HEK293 (cell line): ENCODE measurements around the gene TIA1.
"Not testable (repeated sequence)": the region's sequence is repeated elsewhere in the genome, so short reads cannot be mapped to it uniquely, and the experiment has no call there.

ENCODE experiments used
- CTCF ChIA-PET: fragments of 350-600 bp; formaldehyde crosslinking; extraction: SDS; loops from one replicate; lab custom pipeline; 2021; ENCODE audit warnings: antibody characterized with exemption; lab: Yijun Ruan, JAX
- POLR2A ChIA-PET: fragments of 300-600 bp; formaldehyde crosslinking; extraction: SDS; loops from one replicate; lab custom pipeline; 2020; ENCODE audit warnings: antibody characterized with exemption, inconsistent platforms; lab: Yijun Ruan, JAX
- H3K27ac ChIP-seq: fragments of 200-500 bp; sonication (Bioruptor generic); 2 replicates; pipeline ENCODE4 v1.5.1; 2014; ENCODE audit warnings: low read depth, low read length, control low read depth, inconsistent platforms; ENCODE audit errors: extremely low read depth
- H3K36me3 ChIP-seq, 2 experiments: fragments of 200-500 bp in 1 of 2; sonication (Bioruptor generic) in 1 of 2; 1 replicate in 1 of 2; 2 replicates in 1 of 2; pipeline ENCODE4 v1.5.1; 2014 to 2017; ENCODE audit warnings: inconsistent platforms in 2 of 2, low read length in 2 of 2; ENCODE audit not compliant: control insufficient read depth in 2 of 2, insufficient read depth in 1 of 2
- H3K4me1 ChIP-seq: fragments of 200-500 bp; sonication (Bioruptor generic); 2 replicates; pipeline ENCODE4 v1.5.1; 2014; ENCODE audit warnings: mild to moderate bottlenecking, low read length, inconsistent platforms; ENCODE audit not compliant: control insufficient read depth, insufficient read depth
- H3K4me3 ChIP-seq: 2 replicates; pipeline ENCODE4 v1.5.1; 2011; ENCODE audit warnings: low read depth, mild to moderate bottlenecking, control low read depth, low read length, moderate library complexity
- H3K9me3 ChIP-seq: fragments of 200-500 bp; sonication (Bioruptor generic); 2 replicates; pipeline ENCODE4 v1.5.1; 2014; ENCODE audit warnings: low read depth, low read length, inconsistent platforms; ENCODE audit not compliant: control insufficient read depth, insufficient read depth
- BCL11B ChIP-seq: fragments of 450-650 bp; formaldehyde crosslinking; IDR thresholded peaks from 2 replicates; pipeline ENCODE4 v1.5.1; 2016; ENCODE audit warnings: low read depth, missing biosample characterization, missing genetic modification characterization
- GLI4 ChIP-seq: fragments of 450-650 bp; formaldehyde crosslinking; IDR thresholded peaks from 2 replicates; pipeline ENCODE4 v1.5.1; 2016; ENCODE audit warnings: missing biosample characterization, missing genetic modification characterization
- MYNN ChIP-seq: fragments of 450-650 bp; formaldehyde crosslinking; IDR thresholded peaks from 2 replicates; pipeline ENCODE4 v1.5.1; 2016; ENCODE audit warnings: missing biosample characterization, missing genetic modification characterization, borderline replicate concordance
- PRDM10 ChIP-seq: fragments of 450-650 bp; formaldehyde crosslinking; IDR thresholded peaks from 2 replicates; pipeline ENCODE4 v1.5.1; 2016; ENCODE audit warnings: missing biosample characterization, missing genetic modification characterization
- TCF7L2 ChIP-seq: IDR thresholded peaks from 2 replicates; pipeline ENCODE4 v1.6.1; 2011; ENCODE audit warnings: low read depth, mild to moderate bottlenecking, inconsistent platforms, low read length, moderate library complexity, borderline replicate concordance
- YY1 ChIP-seq: fragments of 450-650 bp; formaldehyde crosslinking; IDR thresholded peaks from 2 replicates; pipeline ENCODE4 v1.5.1; 2018; ENCODE audit warnings: missing biosample characterization, missing genetic modification characterization
- ZNF175 ChIP-seq: fragments of 450-650 bp; formaldehyde crosslinking; IDR thresholded peaks from 2 replicates; pipeline ENCODE4 v1.5.1; 2016; ENCODE audit warnings: missing biosample characterization, missing genetic modification characterization
- ZNF18 ChIP-seq: fragments of 450-650 bp; formaldehyde crosslinking; IDR thresholded peaks from 2 replicates; pipeline ENCODE4 v1.5.1; 2016; ENCODE audit warnings: missing biosample characterization, missing genetic modification characterization
- ZNF19 ChIP-seq: fragments of 450-650 bp; formaldehyde crosslinking; IDR thresholded peaks from 2 replicates; pipeline ENCODE4; 2016; ENCODE audit warnings: missing biosample characterization, missing genetic modification characterization, low read depth
- ZNF311 ChIP-seq: fragments of 450-650 bp; formaldehyde crosslinking; IDR thresholded peaks from 2 replicates; pipeline ENCODE4 v1.5.1; 2017; ENCODE audit warnings: missing biosample characterization, missing genetic modification characterization, borderline replicate concordance
- ZNF350 ChIP-seq: fragments of 450-650 bp; formaldehyde crosslinking; IDR thresholded peaks from 2 replicates; pipeline ENCODE4 v1.5.0; 2017; ENCODE audit warnings: missing biosample characterization, mild to moderate bottlenecking, missing genetic modification characterization
- ZNF423 ChIP-seq: fragments of 450-650 bp; formaldehyde crosslinking; IDR thresholded peaks from 2 replicates; pipeline ENCODE4 v1.5.1; 2016; ENCODE audit warnings: missing biosample characterization, missing genetic modification characterization
- ZNF433 ChIP-seq: fragments of 450-650 bp; formaldehyde crosslinking; IDR thresholded peaks from 2 replicates; pipeline ENCODE4 v1.5.1; 2016; ENCODE audit warnings: missing biosample characterization, missing genetic modification characterization, low read depth
- ZNF488 ChIP-seq: fragments of 450-650 bp; formaldehyde crosslinking; IDR thresholded peaks from 2 replicates; pipeline ENCODE4 v1.5.1; 2016; ENCODE audit warnings: missing biosample characterization, missing genetic modification characterization
- ZNF707 ChIP-seq: fragments of 450-650 bp; formaldehyde crosslinking; IDR thresholded peaks from 2 replicates; pipeline ENCODE4 v1.5.1; 2016; ENCODE audit warnings: missing biosample characterization, missing genetic modification characterization
- ZSCAN5A ChIP-seq: fragments of 450-650 bp; formaldehyde crosslinking; IDR thresholded peaks from 2 replicates; pipeline ENCODE4 v1.5.1; 2016; ENCODE audit warnings: missing biosample characterization, missing genetic modification characterization

TIA1 gene

GRCh38 chr2:70270323-70270722 is 21.9 kb upstream of the TIA1 start:
- ChIA-PET CTCF (interaction anchor here (0.6 kb wide), 1 partner anchor 45 kb away, joined by 3 read pairs; no protein-coding TSS in a partner anchor), POLR2A (interaction anchor here (1.2 to 1.8 kb wide), 2 partner anchors 12 to 23 kb away, joined by 4 to 9 read pairs; partner anchors contain the start of genes PCYOX1 and SNRPG)
- Histone ChIP-seq H3K36me3 (peaks cover 17 to 33% of the 10 kb centered on the region in 2 experiments; a peak in 2 of 3 replicates), H3K9me3 (no peaks in the 10 kb centered on the region), H3K4me1 (no peaks in the 10 kb centered on the region), H3K27ac (no peak overlapping the region), H3K4me3 (no peak overlapping the region)
- TF ChIP-seq YY1 (tag by site-specific recombination) (no peak), BCL11B (tag by site-specific recombination) (no peak), TCF7L2 (no peak), ZNF311 (tag by site-specific recombination) (no peak), ZNF423 (tag by site-specific recombination) (no peak), PRDM10 (tag by site-specific recombination) (no peak), ZNF488 (tag by site-specific recombination) (no peak), ZNF433 (tag by site-specific recombination) (no peak), ZNF707 (tag by site-specific recombination) (no peak), ZSCAN5A (tag by site-specific recombination) (no peak), ZNF18 (tag by site-specific recombination) (no peak), MYNN (tag by site-specific recombination) (no peak), ZNF175 (tag by site-specific recombination) (no peak), ZNF350 (tag by site-specific recombination) (no peak), GLI4 (tag by site-specific recombination) (no peak), ZNF19 (tag by site-specific recombination) (no peak)

GRCh38 chr2:70269422-70270302 is 21.2 kb upstream of the TIA1 start:
- POLR2A ChIA-PET = interaction anchor here (1.2 to 1.8 kb wide), 2 partner anchors 11 to 24 kb away, joined by 4 to 9 read pairs; partner anchors contain the start of genes PCYOX1 and SNRPG
- not testable (repeated sequence) for H3K9me3 ChIP-seq, H3K27ac ChIP-seq, H3K4me3 ChIP-seq, H3K4me1 ChIP-seq
- H3K36me3 ChIP-seq = peaks cover 18 to 33% of the 10 kb centered on the region in 2 experiments; a peak in 2 of 3 replicates
- CTCF ChIA-PET = interaction anchor here (0.6 kb wide), 1 partner anchor 44 kb away, joined by 3 read pairs; no protein-coding TSS in a partner anchor

- H3K27ac ChIP-seq, CTCF ChIA-PET, H3K4me3 ChIP-seq, POLR2A ChIA-PET, H3K4me1 ChIP-seq, H3K9me3 ChIP-seq: not testable (repeated sequence)
- H3K36me3 ChIP-seq = peaks cover 33 to 49% of the 10 kb centered on the region in 2 experiments
These were observed 18.5 kb upstream of the TIA1 start for GRCh38 chr2:70266925-70267324.
